Adipose tissue (tissue), 3 donors: ENCODE data around the gene ROBO1. TPM values are rescaled to one million over a fixed set of nuclear protein-coding genes. Genes with fewer than 3 reads are reported as not detected.
"Not testable (repeated sequence)": the region's sequence is repeated elsewhere in the genome, so short reads cannot be mapped to it uniquely, and the experiment has no call there.

Experiments
- H3K27ac ChIP-seq: one replicate; pipeline ENCODE4 v1.5.1; 2013; ENCODE audit warnings: low read depth, low read length
- WGBS, 3 donors: extraction: QIAGEN DNeasy Blood & Tissue Kit; methylation state at CpG; one replicate each; pipeline ENCODE4 v1.1.7; 2013; 5-methylcytosine and 5-hydroxymethylcytosine counted together
- polyA plus RNA-seq, 3 donors: library from polyadenylated mRNA; stranded (reverse); fragments of 200-250 nt; gene quantifications; one replicate each; pipeline ENCODE4 v1.2.3, GENCODE V29; 2013
- donor health status: healthy with polysubstance abuse.
- donor health status: Bipolar disorder and iron deficiency.
- donor health status: healthy.

ROBO1 gene
- polyA plus RNA-seq, 3 donors, result 1.8 to 12.3 (median 5.8) TPM

DNA sequence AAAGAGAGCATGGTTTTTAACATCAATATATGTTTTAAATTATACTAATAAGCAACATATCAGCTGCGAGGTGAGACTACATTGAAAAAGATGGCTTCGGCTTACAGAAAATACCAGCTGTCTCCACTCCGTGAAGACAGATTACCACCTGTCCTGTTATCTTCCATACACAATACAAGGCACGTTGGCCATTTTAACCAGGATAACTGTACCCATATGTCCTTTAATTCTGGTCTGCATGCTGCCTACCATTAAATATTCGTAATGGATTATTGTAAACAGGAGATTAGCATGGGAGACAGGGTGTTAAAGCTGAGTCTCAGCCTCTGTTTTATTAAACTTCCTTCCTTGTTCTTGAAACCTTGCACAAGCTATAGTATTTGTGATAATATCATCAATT, 855.5 kb downstream of the ROBO1 start:
- H3K27ac ChIP-seq, result no peak overlapping the region
- WGBS, 3 donors, result 59 to 82% (median 75%) methylated on average over 5 of the region's 5 CpGs

DNA sequence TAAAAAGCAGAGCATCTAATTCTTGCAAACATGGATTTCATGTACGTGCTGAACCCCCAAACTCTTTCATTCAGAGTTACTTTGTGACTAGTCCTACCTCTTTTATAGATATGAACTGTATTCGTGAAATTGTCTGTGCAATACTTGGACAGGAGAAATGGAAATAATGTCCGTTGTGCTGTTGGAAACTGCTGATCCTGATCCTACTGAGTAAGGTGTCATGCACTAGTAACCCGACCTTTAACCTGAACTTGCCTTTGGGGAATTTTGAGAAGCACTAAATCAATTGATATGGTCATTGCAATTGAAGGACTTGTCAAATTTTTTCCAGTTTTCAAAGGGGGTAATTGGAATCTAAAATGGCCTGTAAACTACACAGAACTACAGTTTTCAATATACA, 856.4 kb downstream of the ROBO1 start:
- no peak overlapping the region for H3K27ac ChIP-seq
- 60 to 77% (median 76%) methylated on average over 4 of the region's 4 CpGs for WGBS, 3 donors

DNA sequence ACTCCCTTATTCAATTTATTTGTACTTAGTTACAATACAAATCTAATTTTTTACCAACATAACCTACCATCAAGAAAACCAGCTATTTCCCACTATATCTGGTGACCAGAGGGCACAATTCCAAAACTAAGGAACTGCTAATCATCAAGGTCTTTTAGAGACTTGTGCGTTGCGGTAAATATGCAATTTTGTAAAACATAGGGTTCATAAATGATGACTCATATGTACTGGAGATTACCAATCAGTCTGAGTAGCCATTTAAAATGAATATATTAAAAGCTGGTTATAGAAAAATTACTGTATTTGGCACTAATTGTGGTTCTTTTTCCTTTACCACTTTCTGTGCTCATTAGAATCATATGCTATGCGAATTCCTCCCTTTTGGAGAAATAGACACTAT, 859.6 kb downstream of the ROBO1 start:
- 81 to 90% (median 90%) methylated on average over 3 of the region's 3 CpGs for WGBS, 3 donors
- no peak overlapping the region for H3K27ac ChIP-seq

- WGBS, 3 donors, result 79 to 92% (median 91%) methylated on average over 2 of the region's 2 CpGs
- no peak overlapping the region for H3K27ac ChIP-seq
Measured at GRCh38 chr3:78907367-78907766, 860.4 kb downstream of the ROBO1 start.

GRCh38 chr3:78906930-78907329, 860.9 kb downstream of the ROBO1 start:
- 87 to 96% (median 88%) methylated on average over 1 of the region's 1 CpG for WGBS, 3 donors
- no peak overlapping the region for H3K27ac ChIP-seq

DNA sequence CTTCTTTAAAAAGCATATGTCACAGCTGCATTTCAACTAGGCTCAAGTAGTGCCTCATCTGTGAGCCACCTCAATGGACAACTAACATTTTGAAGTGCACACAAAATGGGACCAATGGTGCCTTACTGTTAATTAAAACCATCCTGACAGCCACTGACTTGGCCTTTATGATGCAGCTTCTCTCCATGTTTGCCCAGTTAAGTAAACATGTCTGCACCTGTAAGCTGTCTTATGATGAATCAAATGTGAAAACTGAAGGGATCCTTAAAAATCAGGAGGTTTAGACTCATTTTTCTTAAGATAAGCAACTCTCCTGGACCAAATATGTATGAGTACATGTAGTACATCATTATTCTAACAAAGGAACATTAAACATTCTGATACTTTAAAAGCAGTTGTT, 861.6 kb downstream of the ROBO1 start:
- no peak overlapping the region for H3K27ac ChIP-seq

DNA sequence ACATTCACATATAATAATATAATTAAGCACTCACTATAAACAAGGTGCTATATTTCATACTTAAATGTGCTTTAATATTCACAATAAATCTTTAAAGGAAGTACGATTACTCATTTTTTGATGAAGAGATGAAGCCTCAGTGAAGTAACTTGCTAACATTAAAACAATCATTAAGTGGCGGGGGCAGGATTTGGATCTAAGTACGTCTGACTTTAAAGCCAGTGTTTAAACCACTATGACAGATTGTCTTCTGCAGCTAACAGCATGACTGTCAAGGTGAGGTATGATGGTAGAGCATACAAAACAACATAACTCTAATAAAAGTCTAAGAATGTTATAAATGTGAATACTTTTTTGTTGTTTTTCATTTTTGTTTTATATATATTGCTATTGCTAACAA, 862.1 kb downstream of the ROBO1 start:
- H3K27ac ChIP-seq, result no peak overlapping the region
- 66 to 88% (median 87%) methylated on average over 3 of the region's 3 CpGs for WGBS, 3 donors

- H3K27ac ChIP-seq, result no peak overlapping the region
Measured at GRCh38 chr3:78901544-78901943, 866.3 kb downstream of the ROBO1 start.

GRCh38 chr3:78900880-78901279, 866.9 kb downstream of the ROBO1 start:
- WGBS, 3 donors, result 75 to 82% (median 81%) methylated on average over 3 of the region's 3 CpGs
- H3K27ac ChIP-seq, result no peak overlapping the region

More at GRCh38 chr3:78901544-78901943, 866.3 kb downstream of the ROBO1 start:
- 81 to 95% (median 86%) methylated on average over 1 of the region's 1 CpG for WGBS, 3 donors

DNA sequence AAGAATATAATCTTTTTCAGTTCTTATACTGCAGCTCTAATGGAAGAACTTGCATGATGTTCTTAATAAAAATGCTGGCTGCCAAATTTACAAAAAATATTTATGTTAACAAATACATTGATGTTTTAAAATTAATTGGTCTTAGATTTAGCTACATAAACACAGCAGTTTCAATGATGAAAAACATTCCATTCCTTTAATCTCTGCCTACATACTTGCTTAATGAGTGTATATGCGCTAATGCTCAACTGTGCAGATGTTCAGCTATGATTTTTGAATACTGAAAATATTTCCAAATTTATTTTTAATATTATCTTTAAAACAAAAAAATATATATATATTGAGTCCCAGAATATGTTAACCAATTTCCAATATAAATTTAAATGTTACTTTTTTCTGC, 867.4 kb downstream of the ROBO1 start:
- no peak overlapping the region for H3K27ac ChIP-seq
- WGBS, 3 donors, result 89 to 96% (median 90%) methylated on average over 1 of the region's 1 CpG

GRCh38 chr3:78895528-78895927, 872.3 kb downstream of the ROBO1 start:
- H3K27ac ChIP-seq, result no peak overlapping the region

DNA sequence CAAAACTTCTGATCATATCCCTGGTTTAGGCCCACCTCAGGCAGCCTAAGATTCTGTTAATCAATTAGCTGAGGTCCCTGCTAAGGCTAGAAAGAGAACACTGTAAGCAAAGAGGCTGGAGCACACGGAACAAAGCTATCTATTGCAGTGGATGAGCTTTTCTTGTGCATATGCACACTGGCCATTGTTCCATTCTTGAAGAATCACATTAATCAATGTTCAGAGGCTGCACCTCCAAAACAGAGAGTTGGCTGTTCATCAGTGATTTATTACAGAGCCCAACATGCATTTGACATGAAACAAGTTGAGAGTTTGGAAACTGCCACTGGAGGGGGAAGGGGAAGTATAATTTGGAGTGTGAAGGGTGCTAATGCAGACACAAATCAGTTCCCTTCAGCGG, 873.0 kb downstream of the ROBO1 start:
- no peak overlapping the region for H3K27ac ChIP-seq
- 35 to 82% (median 77%) methylated on average over 2 of the region's 2 CpGs for WGBS, 3 donors

- no peak overlapping the region for H3K27ac ChIP-seq
- WGBS, 3 donors, result 74 to 92% (median 90%) methylated on average over 4 of the region's 4 CpGs
Measured at GRCh38 chr3:78893161-78893560, 874.6 kb downstream of the ROBO1 start.

DNA sequence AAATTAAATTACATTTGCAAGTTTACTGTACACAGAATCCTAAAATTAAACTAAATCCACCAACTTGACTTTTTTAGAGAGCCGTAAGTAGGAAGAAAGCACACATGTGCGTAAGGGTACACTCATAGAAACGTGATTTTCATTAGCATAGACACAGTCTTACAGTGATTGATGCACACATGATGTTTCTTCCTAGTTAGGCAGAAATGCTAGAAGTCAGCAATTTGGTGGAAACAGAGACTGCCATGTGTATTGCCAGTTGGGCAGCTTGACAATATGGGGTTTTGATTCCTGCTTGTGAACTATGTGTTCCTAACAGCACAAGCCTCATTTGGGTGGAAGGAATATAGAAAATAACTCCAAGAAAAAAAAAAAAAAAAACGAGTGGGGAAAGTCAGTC, 878.5 kb downstream of the ROBO1 start:
- 70 to 79% (median 79%) methylated on average over 4 of the region's 4 CpGs for WGBS, 3 donors
- H3K27ac ChIP-seq, result no peak overlapping the region

GRCh38 chr3:78888635-78889034, 879.2 kb downstream of the ROBO1 start:
- no peak overlapping the region for H3K27ac ChIP-seq

DNA sequence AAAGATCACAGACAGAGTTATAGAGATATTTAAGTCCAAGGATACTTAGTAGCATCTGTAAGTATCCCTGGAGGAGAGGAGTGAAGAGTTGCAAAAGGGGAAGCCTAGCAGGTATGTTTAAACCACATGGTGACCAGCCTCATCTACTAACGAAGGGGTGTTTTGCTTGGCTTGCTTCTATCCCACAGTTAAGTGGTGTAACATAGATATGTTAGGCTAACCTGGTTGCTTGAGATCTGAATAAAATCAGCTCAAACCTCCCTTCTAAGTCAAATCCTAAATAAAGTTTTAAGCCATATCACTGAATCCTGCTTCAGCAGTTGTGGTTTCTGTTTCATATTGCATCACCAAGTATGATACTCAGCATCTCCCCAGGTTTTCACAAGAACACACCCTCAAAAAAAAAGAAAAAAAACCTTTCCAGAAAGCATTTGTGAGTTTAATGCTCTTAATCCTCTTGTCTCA, 880.2 kb downstream of the ROBO1 start:
- H3K27ac ChIP-seq, result no peak overlapping the region

DNA sequence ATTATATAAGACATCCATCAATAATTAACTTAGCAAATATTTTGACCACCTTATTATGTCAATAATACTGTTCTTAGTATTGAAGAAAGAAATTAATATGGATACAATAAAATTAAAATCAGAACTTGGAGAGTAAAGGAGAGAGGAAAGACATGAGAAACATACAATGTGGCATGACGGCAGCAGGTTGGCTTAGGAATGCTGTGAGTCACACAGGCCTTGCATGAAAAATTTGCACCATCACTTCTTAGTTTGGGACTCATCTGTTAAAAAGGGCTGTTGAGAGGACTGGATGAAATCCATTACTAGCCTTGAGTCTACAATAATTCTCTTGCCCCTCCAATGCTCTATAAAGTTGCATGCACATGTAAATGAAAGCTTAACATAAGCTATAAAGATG, 880.8 kb downstream of the ROBO1 start:
- 79 to 86% (median 79%) methylated on average over 1 of the region's 1 CpG for WGBS, 3 donors
- H3K27ac ChIP-seq, result no peak overlapping the region

More for the DNA sequence above, 880.2 kb downstream of the ROBO1 start:
- 43 to 53% (median 51%) methylated on average over 1 of the region's 1 CpG for WGBS, 3 donors

- H3K27ac ChIP-seq, result not testable (repeated sequence)
- WGBS, 3 donors, result 72 to 85% (median 84%) methylated on average over 1 of the region's 1 CpG
Measured at GRCh38 chr3:78884567-78884966, 883.2 kb downstream of the ROBO1 start.

- 74 to 96% (median 93%) methylated on average over 6 of the region's 6 CpGs for WGBS, 3 donors
- H3K27ac ChIP-seq, result no peak overlapping the region
Measured at GRCh38 chr3:78882251-78882650, 885.5 kb downstream of the ROBO1 start.

- 70 to 87% (median 74%) methylated on average over 2 of the region's 2 CpGs for WGBS, 3 donors
- no peak overlapping the region for H3K27ac ChIP-seq
Measured at GRCh38 chr3:78881501-78881900, 886.3 kb downstream of the ROBO1 start.
